ENCODE data around the gene SUGCT.

Gene SUGCT

DNA sequence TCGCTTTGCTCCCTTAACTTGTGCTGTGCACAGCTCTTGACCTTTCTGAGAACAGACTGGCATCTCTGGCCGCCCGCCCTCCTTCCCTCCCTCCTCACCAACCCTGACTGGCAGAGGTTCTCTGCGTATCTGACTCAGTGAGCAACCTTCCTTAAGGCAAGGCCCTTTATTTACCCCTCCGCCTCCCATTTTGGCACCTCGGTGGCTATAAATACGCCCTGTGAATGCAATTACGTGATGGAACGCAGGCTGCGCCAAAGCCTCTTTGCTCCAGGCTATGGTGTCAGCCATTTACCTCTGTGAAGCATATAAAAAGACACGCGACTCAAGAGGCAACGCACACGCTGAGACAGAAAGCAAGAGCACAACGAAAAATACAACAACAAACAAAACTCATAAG is 764.3 kb downstream of the SUGCT start:
- POLR2A ChIA-PET = no interaction called here
- H3K4me3 ChIP-seq (ENCODE audit: low read depth, low read length) = no peak overlapping the region
- CTCF ChIA-PET = interaction anchor here (0.7 kb wide), 1 partner anchor 469 kb away, joined by 3 read pairs; no protein-coding TSS in a partner anchor
- TF ChIP-seq ZNF791 (tag by site-specific recombination; IDR thresholded peaks at IDR 0.05) = no peak
- no peak for TF ChIP-seq YY1 (tag by site-specific recombination; IDR thresholded peaks at IDR 0.05)
- no peak for TF ChIP-seq ZNF544 (tag by site-specific recombination; IDR thresholded peaks at IDR 0.05)
- TF ChIP-seq ZNF354C (tag by site-specific recombination; IDR thresholded peaks at IDR 0.05; ENCODE audit: borderline replicate concordance, low read depth) = no peak
- TF ChIP-seq KLF9 (tag by site-specific recombination; IDR thresholded peaks at IDR 0.05; ENCODE audit: low read depth) = no peak
- no peak for TF ChIP-seq ZNF518A (tag by site-specific recombination; conservative IDR thresholded peaks at IDR 0.05; ENCODE audit: low read depth)
- no peaks in the 10 kb centered on the region for H3K9me3 ChIP-seq (ENCODE audit: control insufficient read depth, insufficient read depth, low read depth, low read length)
- no peaks in the 10 kb centered on the region for H3K4me1 ChIP-seq (ENCODE audit: control insufficient read depth, insufficient read depth, low read length)
- no peaks in the 10 kb centered on the region for H3K36me3 ChIP-seq (ENCODE audit: control insufficient read depth in 2 of 2, insufficient read depth in 1 of 2, low read length in 2 of 2)
- H3K27ac ChIP-seq (ENCODE audit: extremely low read depth, low read depth, low read length) = no peak overlapping the region

GRCh38 chr7:40899636-40900507 is 765.1 kb downstream of the SUGCT start:
- ChIA-PET CTCF (interaction anchor here (0.6 kb wide), 1 partner anchor 796 kb away, joined by 3 read pairs; no protein-coding TSS in a partner anchor), POLR2A (no interaction called here)
- H3K9me3 ChIP-seq (ENCODE audit: control insufficient read depth, insufficient read depth, low read depth, low read length) = no peaks in the 10 kb centered on the region
- H3K4me1 ChIP-seq (ENCODE audit: control insufficient read depth, insufficient read depth, low read length) = no peaks in the 10 kb centered on the region
- H3K27ac ChIP-seq (ENCODE audit: extremely low read depth, low read depth, low read length) = no peak overlapping the region
- no peak for TF ChIP-seq SCRT2 (tag by site-specific recombination; IDR thresholded peaks at IDR 0.05)
- TF ChIP-seq ZNF274 (IDR thresholded peaks at IDR 0.05; ENCODE audit: low read length) = no peak
- TF ChIP-seq ZNF274 (tag by site-specific recombination; IDR thresholded peaks at IDR 0.05; ENCODE audit: borderline replicate concordance) = no peak
- no peak for TF ChIP-seq KLF16 (tag by site-specific recombination; IDR thresholded peaks at IDR 0.05)
- H3K4me3 ChIP-seq (ENCODE audit: low read depth, low read length) = no peak overlapping the region
- H3K36me3 ChIP-seq (ENCODE audit: control insufficient read depth in 2 of 2, insufficient read depth in 1 of 2, low read length in 2 of 2) = no peaks in the 10 kb centered on the region

DNA sequence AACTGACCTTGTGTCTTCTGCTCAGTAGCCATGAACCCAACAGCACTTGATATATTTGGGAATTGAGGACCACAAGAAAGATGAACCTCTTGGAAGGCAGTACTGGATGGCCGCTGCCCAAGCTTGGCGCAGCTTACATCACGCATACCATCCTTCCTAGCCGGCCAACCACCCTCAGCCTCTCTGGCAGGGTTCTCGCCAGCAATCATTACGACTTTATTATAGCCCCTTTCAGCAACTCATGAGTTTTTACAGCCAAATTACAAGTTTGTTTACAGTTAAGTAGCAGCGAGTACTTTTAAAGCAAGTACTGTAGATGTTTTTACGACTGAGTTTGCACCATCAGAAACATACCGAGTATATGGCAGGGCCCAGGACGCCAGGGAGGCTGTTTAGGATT is 769.1 kb downstream of the SUGCT start:
- CTCF ChIA-PET = no interaction called here
- Histone ChIP-seq H3K36me3 (ENCODE audit: control insufficient read depth in 2 of 2, insufficient read depth in 1 of 2, low read length in 2 of 2) (no peaks in the 10 kb centered on the region), H3K9me3 (ENCODE audit: control insufficient read depth, insufficient read depth, low read depth, low read length) (no peaks in the 10 kb centered on the region), H3K4me1 (ENCODE audit: control insufficient read depth, insufficient read depth, low read length) (no peaks in the 10 kb centered on the region), H3K4me3 (ENCODE audit: low read depth, low read length) (no peak overlapping the region), H3K27ac (ENCODE audit: extremely low read depth, low read depth, low read length) (no peak overlapping the region)
- POLR2A ChIA-PET = no interaction called here
- TF ChIP-seq GLI2 (tag by site-specific recombination; IDR thresholded peaks at IDR 0.05; ENCODE audit: borderline replicate concordance, low read depth) (no peak), ZNF292 (tag by site-specific recombination; IDR thresholded peaks at IDR 0.05; ENCODE audit: borderline replicate concordance, low read depth) (no peak), ZNF580 (tag by site-specific recombination; IDR thresholded peaks at IDR 0.05) (no peak), ZNF175 (tag by site-specific recombination; IDR thresholded peaks at IDR 0.05) (no peak)
- TF ChIP-seq, protein P1, sequence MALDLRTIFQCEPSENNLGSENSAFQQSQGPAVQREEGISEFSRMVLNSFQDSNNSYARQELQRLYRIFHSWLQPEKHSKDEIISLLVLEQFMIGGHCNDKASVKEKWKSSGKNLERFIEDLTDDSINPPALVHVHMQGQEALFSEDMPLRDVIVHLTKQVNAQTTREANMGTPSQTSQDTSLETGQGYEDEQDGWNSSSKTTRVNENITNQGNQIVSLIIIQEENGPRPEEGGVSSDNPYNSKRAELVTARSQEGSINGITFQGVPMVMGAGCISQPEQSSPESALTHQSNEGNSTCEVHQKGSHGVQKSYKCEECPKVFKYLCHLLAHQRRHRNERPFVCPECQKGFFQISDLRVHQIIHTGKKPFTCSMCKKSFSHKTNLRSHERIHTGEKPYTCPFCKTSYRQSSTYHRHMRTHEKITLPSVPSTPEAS (tag by site-specific recombination; IDR thresholded peaks at IDR 0.05) = no peak
- TF ChIP-seq, protein P2, sequence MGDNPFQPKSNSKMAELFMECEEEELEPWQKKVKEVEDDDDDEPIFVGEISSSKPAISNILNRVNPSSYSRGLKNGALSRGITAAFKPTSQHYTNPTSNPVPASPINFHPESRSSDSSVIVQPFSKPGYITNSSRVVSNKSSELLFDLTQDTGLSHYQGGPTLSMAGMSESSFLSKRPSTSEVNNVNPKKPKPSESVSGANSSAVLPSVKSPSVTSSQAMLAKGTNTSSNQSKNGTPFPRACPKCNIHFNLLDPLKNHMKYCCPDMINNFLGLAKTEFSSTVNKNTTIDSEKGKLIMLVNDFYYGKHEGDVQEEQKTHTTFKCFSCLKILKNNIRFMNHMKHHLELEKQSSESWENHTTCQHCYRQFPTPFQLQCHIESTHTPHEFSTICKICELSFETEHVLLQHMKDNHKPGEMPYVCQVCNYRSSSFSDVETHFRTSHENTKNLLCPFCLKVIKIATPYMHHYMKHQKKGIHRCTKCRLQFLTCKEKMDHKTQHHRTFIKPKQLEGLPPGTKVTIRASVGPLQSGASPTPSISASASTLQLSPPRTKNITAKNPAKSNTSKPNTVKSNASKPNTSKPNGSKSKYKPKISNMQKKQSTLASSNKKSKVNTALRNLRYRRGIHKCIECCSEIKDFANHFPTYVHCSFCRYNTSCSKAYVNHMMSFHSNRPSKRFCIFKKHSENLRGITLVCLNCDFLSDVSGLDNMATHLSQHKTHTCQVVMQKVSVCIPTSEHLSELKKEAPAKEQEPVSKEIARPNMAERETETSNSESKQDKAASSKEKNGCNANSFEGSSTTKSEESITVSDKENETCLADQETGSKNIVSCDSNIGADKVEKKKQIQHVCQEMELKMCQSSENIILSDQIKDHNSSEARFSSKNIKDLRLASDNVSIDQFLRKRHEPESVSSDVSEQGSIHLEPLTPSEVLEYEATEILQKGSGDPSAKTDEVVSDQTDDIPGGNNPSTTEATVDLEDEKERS (tag by site-specific recombination; IDR thresholded peaks at IDR 0.05) = no peak

Measured in HEK293 (cell line).